ENCODE measurements around the gene CAPN13.

- no peak for TF ChIP-seq TEAD4 (IDR thresholded peaks at IDR 0.05; ENCODE audit: borderline replicate concordance, insufficient read depth)
- TF ChIP-seq RFX5 (IDR thresholded peaks at IDR 0.05; ENCODE audit: low read length) = no peak
- TF ChIP-seq CTCF (IDR thresholded peaks at IDR 0.05) = no peak
- TF ChIP-seq, protein P1, sequence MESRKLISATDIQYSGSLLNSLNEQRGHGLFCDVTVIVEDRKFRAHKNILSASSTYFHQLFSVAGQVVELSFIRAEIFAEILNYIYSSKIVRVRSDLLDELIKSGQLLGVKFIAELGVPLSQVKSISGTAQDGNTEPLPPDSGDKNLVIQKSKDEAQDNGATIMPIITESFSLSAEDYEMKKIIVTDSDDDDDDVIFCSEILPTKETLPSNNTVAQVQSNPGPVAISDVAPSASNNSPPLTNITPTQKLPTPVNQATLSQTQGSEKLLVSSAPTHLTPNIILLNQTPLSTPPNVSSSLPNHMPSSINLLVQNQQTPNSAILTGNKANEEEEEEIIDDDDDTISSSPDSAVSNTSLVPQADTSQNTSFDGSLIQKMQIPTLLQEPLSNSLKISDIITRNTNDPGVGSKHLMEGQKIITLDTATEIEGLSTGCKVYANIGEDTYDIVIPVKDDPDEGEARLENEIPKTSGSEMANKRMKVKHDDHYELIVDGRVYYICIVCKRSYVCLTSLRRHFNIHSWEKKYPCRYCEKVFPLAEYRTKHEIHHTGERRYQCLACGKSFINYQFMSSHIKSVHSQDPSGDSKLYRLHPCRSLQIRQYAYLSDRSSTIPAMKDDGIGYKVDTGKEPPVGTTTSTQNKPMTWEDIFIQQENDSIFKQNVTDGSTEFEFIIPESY (IDR thresholded peaks at IDR 0.05; ENCODE audit: borderline replicate concordance, low read depth) = no peak
- TF ChIP-seq YY1 (IDR thresholded peaks at IDR 0.05; ENCODE audit: low read depth) = no peak
- no peak for TF ChIP-seq USF2 (IDR thresholded peaks at IDR 0.05; ENCODE audit: borderline replicate concordance, low read depth, low read length)
- TF ChIP-seq EP300 (IDR thresholded peaks at IDR 0.05; ENCODE audit: borderline replicate concordance in 1 of 2, low read depth in 1 of 2, low read length in 1 of 2) = no peak
These were observed 50.3 kb downstream of the CAPN13 start for GRCh38 chr2:30756971-30757370.

Data from SK-N-SH (cell line).